Activated gamma-delta T cell treated with Interleukin-2 at 50 U/mL for 16 hours (primary cell): ENCODE data around the gene MFF.
"Not testable (repeated sequence)": the region's sequence is repeated elsewhere in the genome, so short reads cannot be mapped to it uniquely, and the experiment has no call there.

ENCODE experiments used
- DNase-seq: peaks from one replicate; pipeline ENCODE4 v3.0.0-alpha.2; 2020

Gene MFF

DNA sequence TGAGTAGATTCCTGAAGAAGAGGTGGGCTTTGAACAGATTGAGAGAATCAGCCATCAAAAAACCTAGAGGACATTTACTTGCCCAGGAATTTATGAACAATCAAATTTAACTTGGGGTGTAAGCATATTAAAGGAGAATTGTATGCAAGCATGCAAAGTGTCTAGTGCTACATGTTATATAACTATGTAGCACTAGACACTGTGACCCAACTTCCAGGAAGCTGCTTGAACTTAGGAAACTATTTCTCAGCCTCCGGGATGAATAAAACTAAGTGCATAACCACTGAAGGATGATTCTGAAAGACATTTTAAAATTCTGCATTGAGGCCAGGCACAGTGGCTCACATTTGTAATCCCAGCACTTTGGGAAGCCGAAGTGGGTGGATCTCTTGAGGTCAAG, 12.4 kb downstream of the MFF start:
- no peak for DNase-seq

DNA sequence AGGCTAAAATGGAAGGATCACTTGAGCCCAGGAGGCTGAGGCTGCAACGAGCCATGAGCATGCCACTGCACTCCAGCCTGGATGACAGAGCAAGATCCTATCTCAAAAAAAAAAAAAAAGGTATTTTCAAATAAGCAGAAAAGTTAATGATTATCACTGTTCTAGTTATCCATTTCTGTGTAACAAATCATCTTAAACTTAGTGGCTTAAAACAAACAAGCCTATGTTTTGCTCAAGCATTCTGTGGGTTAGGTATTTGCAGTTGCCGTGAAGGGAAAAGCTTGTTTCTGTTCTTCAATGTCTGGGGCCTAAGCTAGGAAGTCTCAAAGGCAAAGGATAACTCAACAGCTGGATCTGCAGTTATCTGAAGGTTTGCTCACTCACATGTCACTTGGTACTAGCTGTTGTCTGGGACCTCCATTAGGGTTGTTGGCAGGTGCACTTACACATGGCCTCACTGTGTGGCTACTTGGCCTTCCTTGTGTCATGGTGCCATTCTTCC, 14.1 kb downstream of the MFF start:
- no peak for DNase-seq

DNA sequence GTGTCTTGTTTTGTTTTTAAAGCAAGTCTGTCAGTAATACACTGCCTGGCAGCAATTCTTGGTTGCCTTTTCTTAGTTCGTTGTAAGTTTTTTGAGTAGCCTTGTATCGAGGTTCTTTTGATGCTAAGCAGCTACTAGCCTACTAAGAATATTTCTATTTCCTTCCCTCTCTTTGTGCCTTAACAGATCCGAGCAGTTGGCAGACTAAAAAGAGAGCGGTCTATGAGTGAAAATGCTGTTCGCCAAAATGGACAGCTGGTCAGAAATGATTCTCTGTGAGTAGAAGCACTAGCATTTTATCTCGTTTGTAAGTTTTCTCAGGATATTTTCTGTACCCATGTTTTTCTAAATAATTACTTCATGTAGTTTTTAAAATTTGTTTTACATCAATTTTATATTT, 15.1 kb downstream of the MFF start:
- no peak for DNase-seq

DNA sequence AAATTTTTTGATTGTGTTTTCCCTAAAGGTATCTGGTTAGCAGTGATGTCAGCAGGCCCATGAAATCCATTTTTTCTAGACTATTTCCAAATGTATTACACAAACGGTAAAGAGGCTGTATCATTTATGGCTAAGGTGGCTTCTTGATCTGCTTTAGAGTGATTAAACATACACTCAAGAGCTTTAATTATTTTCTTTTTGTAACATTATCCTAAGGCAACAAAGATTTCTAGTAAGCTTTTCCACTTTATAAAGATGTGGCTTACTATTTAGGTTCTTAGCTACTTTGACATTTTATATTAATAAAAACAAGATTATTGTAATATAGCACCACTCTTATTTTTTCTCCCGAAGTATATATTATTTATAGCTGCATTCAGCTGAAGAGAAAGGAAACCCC, 16.5 kb downstream of the MFF start:
- no peak for DNase-seq

DNA sequence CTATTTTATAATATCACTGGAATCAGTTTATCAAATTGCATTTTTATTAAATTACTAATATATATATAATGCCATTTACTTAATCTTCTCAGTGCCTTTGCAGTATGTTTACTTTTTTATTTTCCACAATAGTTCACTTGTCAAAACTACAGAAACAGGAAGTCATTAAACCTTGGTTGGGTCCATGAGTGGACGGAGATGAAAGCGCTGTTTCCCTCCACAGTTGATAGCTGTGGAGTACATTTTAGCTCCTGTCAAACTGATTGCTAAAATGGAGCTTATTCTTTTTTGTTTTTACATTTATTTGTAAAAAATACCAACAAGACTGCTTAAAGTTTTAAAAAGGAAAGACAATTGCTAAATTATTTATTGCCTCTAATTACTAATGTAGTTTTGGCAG, 19.2 kb downstream of the MFF start:
- DNase-seq: no peak

DNA sequence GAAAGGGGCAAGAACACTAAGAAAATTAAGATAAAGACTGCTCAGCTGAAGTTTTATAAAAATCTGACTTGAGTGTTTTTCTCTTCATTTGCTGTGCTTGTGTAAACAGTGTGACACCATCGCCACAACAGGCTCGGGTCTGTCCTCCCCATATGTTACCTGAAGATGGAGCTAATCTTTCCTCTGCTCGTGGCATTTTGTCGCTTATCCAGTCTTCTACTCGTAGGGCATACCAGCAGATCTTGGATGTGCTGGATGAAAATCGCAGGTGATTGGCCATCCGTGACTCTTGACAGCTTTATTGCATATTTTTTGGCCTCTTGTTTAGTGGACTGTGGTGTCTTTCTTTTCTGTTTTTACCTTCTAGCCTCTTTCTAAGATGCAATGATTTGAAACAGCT, 22.1 kb downstream of the MFF start:
- DNase-seq: no peak

DNA sequence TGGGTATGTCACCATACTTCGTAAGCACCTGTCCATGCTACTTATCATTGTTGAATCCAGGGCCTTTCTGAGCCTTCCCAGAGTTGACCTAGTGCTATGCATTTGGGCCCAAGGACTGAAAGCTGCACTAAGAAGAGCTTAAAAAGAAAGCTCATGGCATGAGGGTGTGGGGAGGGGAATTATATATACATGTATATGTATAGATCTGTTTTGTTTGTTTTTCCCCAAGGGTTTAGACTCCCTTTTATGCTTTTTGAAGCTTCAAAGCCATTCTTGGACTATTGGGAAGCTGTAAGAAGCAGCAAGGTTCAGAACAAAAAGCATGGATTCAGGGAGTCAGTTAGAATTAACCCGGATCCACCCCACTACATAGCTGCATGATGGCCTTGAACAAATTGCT, 23.3 kb downstream of the MFF start:
- DNase-seq: no peak

DNA sequence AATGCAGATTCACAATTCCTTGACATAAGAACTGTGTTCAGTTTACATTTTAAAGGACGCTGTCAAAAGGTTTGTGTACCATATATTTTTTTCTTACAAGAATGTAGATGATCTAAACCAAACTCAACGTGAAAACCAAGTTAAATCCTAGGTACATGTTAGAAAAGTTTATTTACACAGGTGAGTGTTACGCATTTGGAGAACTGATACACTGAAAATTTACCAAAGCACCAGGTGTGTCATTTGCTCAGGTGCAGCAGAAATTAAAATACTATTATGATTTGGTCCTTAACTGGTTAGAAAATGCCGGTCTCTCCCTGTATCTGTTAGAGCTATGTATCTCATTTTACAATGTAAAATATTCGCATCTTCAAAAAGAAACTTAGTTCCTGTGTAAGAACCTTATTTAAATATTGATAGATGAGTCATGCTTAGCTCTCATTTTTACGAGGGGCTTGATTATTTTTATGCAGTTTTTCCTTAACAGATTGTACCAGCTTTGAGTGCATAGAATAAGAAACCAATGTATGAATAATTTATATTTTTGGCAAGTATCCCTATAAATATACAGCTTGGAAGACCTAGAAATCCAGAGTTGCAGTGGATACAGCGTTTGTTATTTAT, 25.1 kb downstream of the MFF start:
- no peak for DNase-seq

DNA sequence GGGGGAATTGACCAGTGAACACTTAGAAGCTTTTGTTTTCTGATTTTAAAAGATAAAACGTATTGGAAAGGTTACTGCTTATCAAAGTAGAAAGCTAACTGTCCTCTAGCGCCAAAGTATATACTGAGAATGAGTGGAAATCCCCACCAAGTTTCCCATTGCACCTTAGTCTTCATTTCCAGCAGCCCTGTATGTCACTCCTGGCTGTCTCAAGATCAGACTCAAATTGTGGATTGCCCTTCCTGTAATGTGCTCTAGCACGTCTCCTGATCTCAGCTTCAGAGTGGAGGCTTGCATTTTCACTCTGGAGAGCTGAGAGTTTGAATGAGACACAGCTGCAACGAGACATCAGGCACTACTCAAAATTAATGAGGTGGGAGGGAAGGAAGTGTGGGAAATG, 26.6 kb downstream of the MFF start:
- no peak for DNase-seq

DNA sequence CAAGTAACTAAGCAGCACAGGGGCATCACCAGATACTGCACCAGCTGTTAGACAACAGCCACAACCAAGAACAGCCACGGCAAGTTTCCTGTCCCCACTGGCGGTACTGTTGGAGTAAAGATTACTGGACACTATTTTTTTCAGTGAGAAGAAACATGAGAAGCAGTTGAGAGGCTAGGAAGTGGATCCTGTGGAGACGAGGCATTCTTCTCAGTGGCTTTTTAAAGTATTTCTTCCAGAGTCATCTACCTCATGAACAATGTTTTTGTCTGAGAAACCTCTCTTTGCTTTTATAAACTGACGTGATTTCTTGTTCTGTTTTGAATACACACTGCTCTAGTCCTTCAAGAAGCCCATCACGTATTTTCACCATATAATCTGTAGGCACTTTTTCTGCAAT, 35.3 kb downstream of the MFF start:
- no peak for DNase-seq

DNA sequence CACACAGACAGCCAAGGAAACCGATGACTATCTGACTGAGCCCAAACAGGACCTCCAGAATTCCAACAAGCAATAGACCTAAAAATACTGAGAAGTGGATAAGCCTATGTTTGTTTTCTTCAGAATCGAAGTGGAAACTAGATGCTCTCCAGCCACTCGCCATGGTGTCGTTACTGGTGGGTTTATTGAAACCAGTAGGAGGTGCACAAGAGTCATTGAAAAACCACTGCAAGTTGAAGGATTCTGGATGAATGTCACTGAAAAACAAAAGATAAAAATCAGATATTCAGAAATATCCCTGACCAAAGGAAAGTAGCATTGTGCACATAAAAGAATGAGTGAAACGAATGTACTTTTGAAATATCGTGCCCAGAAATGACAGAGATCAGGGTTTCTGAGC, 38.7 kb downstream of the MFF start:
- DNase-seq: no peak

DNA sequence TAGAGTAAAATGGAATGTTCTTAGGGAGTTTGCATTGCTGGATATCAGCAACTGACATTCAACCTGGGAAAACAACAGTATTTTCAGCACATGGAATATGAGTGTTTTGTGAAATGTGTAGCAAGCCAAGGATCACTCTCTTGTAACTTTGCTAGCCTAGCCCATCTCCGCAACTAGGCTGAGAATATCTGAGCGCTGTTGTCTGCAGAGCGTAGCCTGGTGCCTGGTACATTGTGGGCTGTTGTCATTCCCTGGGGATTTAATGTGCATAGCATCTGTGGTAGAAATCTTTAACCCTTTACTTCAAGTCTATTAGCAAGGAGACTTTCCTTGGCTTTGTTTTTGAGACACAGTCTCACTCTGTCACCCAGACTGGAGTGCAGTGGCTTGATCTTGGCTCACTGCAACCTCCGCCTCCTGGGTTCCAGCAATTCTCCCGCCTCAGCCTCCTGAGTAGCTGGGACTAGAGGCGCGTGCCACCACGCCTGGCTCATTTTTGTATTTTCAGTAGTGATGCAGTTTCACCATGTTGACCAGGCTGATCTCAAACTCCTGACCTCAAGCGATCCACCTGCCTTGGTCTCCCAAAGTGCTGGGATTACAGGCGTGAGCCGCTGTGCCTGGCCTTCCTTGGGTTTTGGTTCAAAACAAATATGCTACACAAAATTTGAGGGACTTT, 39.7 kb downstream of the MFF start:
- not testable (repeated sequence) for DNase-seq

DNA sequence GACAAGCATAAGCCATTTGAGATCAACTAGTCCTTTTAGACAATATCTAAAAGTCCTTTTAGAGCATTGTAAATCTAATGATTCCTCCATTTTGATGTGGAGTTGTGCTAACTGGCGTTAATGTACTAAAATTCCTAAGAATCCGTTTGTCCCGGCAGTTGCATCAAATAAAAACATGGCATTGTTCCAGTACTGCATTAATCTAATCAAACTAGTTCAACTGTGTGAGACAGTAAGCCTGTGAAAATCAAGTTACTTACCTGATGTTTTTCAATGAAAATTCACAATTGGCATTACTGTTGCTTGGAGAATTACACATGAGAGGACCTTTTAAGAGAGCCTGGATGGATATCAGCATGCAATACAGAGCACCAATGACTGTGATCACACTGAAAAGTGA, 40.8 kb downstream of the MFF start:
- no peak for DNase-seq

DNA sequence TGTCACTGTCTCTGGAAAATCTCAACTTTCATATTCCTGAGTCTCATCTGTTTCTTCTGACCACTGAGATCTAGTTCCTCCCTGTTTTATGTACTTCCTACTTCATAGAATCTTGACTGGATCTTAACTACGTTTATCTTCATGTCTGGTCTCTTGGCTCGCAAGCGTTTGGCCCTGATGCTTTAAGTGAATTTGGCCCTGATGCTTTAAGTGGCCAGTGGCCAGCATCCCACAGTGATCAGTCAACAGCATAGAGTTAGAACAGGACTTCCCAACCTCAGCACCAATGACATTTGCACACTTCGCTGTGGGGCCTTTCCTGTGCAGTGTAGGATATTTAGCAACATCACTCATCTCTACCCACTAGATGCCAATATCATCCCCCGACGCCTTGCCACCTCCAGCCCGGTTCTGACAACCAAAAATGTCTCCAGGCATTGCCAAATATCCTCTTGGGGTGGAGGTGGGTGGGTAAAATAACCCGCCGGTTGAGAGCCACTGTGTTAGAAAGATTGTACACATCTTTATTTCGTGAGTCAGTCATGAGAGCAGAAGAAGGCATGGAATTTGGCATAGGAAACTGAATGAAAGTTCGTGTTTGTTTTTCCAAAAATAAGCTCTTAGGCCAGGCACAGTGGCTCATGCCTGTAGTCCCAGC, 41.8 kb downstream of the MFF start:
- DNase-seq: no peak

DNA sequence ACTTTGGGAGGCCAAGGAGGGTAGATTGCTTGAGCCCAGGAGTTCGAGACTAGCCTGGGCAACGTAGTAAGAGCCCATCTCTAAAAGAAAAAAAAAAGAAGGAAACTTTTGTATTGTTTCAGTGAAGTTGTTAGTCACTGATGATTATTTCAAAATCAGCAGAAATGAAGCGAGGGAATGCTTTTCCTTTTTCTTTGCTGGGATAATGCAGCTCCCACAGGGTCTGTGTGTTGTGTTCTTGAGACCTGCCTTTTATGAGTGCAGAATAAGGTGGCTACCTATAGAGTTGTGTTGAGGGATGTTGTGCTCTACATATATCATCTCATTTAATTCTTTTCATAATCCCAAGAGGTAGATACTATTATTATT, 42.4 kb downstream of the MFF start:
- DNase-seq: no peak

DNA sequence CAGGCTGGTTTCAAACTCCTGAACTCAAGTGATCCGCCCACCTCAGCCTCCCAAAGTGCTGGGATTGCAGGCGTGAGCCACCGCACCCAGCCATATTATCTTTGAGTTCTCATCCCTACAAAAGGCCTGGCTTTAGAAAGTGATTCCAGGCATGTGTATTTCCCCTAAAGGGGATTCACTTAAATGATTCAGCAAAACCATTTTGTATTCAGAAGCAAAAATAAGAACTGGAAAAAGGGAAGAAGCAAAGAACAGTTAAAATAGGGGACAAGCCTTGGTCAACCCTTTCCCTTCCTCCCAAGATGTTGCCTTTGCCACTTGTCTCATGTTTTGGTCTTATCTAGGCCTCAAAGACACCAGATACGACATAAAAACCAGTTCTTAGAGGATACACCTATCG, 43.5 kb downstream of the MFF start:
- no peak for DNase-seq

DNA sequence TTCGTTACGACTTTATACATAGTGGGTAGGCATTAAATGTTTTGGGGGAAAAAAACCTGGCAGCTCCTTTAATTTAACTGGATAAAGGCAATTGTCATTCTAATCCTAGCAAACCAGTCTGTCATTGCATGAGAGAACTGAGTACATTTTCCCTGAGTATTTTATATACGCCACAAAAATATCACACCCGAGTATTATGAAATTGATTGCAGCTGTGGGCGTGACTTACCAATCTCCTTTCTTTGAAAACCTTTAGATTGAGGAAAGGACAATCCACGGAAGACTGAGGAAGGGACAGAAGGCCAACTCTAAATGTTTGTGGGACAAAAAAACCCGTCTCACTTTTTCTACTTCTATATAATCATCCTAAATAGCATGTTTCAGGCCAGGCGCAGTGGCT, 45.0 kb downstream of the MFF start:
- DNase-seq: no peak

DNA sequence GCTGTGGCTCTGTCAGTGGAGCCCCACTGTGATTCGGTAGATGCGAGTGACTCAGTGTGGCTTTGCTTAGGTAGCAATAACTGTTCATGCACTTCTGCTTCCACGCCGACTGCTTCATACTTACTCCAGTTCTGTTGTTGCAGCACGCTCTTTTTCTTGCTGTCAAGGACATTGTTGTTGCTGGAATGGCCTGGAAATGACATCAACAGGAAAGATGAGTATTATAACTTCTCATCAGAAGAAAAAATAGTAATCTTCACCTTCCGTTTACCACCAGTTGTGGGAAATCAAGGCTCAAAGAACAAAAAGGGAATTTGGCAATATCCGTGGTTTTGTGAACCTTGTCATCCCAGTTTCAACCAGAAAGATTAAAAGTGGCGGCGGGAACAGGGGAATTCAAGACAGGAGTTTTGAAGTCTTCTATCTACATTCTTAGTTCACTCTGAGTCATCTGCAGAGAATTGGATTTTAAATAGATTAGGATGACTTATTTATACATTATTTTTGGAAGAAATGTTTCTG, 45.8 kb downstream of the MFF start:
- no peak for DNase-seq

DNA sequence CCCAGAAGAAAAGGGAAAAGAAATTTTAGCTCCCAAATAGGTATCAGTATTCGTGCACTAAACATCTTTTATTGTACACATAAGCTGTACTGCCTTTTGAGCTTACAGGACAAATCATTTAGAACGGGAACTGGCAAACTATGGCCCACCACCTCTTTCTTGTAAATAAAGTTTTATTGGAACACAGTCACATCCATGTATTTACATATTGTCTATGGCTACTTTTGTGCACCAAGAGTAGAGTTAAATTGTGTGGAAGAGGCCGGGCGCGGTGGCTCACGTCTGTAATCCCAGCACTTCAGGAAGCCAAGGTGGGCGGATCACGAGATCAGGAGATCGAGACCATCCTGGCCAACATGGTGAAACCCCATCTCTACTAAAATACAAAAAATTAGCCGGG, 48.3 kb downstream of the MFF start:
- no peak for DNase-seq

DNA sequence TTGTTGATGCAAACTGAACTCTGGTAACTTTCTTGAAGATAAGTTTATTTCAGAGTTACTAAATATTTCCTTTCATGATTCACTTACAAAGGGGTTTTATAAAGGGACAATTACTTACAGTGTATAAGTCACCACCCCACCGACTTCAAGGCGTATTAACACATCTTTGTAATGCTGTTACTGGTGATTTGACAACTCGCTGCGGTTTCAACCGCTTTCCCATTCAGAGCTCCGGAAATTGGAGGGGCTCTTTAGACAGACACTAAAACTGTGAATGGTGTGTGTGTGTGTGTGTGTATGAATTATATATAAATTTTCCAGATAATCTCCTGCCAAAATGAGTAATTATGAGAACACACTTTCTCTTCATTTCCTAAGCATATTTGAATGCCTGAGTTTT, 49.1 kb downstream of the MFF start:
- DNase-seq: no peak

DNA sequence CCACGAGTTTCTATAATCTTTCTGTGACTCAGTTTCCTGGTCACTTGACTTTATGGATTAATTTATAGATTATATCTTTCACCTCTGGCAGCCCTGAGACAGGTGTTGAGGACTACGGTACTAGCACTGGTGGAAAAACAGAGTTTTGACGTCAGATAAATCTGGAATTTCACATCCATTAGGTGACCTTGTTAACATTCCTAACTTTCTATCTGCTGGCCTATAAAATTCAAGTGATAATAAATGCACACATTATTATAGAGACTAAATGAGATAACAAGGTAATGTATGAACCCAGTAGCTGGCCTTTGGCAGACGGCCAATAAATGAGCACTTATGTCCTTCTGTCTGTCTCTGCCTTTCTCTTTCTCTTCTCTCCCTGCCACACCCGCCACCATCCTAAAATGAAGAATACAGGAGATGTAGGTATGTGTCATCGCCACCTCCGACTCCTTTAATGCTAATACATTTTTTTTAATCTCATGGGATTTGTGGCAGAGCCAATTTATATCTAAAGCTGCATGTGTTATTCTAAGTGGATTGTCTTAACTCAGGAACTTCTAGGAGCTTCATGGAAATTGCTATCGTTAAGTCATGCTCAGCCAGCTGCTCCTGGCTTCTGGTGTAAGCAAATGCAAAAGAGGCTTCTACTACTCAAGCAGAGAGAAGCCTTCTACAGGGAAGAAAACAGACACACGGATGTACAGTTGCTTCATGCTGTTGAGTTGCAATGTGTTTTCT, 51.8 kb downstream of the MFF start:
- DNase-seq: no peak

DNA sequence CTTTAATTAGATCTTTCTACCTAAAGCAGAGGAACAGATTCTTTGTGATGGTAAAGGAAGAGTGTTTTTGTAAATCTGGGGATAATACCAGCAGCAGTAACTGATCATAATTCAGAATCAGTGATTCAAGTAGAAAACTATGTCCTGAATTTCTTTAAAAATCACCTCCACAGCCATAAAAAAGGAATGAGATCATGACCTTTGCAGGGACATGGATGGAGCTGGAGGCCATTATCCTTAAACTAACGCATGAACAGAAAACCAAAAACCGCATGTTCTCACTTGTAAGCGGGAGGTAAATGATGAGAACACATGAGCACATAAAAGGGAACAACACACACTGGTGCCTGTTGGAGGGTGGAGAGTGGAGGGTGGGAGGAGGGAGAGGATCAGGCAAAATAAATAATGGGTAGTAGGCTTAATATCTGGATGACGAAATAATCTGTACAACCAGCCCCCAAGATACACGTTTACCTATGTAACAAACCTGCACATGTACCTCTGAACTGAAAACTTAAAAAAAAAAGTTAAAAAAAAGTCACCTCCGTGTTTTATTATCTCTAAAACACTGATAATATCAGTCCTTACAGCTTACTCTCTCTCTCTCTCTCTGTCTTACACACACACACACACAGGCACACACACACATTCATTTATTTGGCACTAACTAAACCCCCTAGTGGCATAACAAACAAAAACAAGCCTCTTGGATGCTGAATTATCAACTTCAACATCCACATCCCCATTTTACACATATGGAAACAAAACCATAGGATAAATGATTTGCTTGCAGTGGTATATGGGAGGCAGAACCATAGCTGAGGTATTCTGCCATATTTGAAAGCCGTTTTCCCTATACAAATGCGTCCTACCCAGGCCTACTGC, 52.7 kb downstream of the MFF start:
- no peak for DNase-seq

DNA sequence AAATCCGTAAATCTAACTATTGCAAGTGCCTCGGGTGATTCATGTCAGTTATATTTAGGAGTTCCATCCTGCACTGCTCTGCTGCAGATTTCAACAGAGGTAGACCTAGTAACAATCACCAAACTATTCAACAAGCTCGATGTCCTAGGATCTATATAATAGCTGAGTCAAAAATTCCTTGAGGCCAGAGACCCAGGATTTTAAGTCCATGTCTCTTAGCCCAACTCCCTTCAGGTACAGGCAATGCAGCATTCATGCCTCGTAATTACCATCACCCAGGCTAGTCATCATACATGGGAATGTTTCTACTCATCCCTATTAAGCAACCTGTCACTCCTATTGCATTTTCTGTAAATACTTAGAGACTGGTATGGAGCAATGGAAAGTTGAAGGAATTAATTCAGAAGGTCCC, 53.3 kb downstream of the MFF start:
- no peak for DNase-seq
